HG03565 (cell line): ENCODE data around the gene PLCB1.
"Not testable (repeated sequence)": the region's sequence is repeated elsewhere in the genome, so short reads cannot be mapped to it uniquely, and the experiment has no call there.

Source experiments
- ATAC-seq: cut with Tn5 transposase; IDR thresholded peaks from one replicate; pipeline ENCODE4 v1.9.1; 2021; ENCODE audit warnings: mild to moderate bottlenecking, moderate library complexity; ENCODE audit not compliant: unreplicated experiment

Gene PLCB1

DNA sequence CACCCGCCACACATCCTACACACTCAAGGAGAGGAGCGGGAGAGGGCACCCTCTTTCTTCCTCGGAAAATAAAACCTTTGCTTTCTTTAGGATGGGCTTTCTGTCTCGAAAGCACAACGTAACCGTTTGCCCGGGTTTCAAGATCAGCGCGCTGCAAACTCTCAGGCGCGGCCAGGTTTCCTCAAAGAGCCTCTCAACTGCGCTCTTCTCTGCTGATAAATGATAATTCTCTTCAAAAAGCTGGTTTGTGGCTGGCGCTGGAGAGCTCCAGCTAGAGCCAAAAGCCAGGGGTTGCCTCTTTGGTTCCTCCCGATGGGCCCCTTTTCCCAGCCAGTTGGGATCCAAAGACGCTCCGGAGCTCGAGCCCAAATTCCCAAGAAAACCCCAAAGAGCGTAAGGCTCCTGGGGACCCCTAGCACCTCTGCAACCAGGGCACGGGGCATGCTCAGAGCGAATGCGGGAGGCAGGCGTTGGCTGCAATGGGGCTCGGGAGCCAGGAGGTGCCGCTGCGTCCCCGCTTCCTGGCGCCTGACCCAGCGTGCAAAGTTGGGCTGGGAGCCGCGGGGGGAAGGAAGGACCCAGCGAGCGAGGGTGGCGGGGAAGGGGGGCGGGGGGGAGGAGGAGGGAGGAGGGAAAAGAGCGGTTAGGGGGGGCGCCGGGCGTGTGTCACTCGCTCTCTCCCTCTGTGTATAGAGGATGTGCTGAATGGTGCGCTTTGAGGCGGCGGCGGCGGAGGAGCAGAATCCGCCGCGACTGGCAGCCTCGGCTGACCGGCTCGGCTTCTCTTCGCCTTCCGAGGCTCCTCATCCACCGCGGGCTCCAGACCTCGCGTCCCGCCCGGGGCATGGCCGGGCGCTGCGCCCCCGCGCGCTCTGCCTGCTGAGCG lies at the start of gene PLCB1:
Gene PLCB1 (plus strand): TSS at position 669 of the 886 bp plus-strand sequence. CDS start 386 bp downstream, outside the sequence.
- peak; percentile 66 for ATAC-seq

- no peak for ATAC-seq
These were observed 49.1 kb upstream of the PLCB1 start for GRCh38 chr20:8082989-8083388.

DNA sequence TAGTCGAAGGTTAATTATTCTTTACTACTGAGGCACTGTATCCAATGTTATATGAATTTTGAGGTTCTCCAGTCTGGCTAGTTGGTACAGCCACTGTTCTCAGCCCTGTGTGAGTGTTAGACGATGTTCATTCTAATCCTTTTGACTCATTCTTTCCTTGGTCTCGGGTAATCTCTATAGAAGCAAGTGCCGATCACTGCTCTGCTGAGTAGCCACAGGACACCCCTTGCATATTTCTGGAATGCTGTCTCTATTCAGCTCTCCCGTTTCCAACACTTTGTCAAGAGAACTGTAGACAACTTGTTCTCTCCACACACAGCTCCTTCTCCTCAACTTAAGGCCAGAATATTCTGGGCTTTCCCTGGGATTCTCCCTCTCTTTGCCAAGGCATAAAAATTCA lies 42.4 kb upstream of the PLCB1 start:
- ATAC-seq = no peak

DNA sequence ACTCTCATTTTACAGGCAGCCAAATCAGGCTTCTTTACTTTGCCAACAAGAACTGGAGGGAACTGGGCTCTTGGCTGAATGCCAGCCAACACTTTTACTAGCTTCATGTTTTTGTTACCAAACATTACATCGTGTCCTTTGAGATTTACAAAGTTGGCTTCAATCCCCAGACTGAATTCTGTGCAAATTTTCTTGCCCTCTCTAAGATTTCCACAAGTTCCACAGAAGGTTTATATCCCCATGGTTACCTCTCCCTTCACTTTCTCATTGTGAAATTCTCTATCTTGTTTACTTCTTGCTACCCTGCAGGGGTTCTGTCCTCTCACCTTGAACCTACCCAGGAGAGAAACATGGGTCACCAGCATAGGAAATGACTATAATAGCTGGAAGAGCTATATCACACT lies 37.6 kb upstream of the PLCB1 start:
- no peak for ATAC-seq

DNA sequence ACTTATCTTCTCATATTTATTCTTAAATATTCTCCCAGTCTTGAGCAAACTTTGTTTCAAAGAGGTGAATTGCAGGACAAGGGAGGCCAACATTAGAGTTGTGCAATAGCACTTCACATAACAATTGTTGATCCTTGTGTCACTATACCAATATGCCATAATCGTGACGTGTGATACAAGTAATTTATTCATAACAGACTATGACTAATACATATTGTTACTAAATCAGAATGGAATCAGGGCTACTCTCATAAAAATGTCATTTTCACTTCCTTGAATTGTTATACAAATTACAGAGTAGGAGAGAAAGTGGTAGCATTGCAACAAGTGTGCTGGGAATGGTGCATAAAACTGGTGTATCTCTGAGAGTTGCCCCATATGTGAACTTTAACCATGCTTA lies 37.2 kb upstream of the PLCB1 start:
- ATAC-seq = no peak

- no peak for ATAC-seq
These were observed 36.2 kb upstream of the PLCB1 start for GRCh38 chr20:8095648-8096572.

- no peak for ATAC-seq
These were observed 34.8 kb upstream of the PLCB1 start for GRCh38 chr20:8097307-8097706.

- no peak for ATAC-seq
These were observed 27.8 kb upstream of the PLCB1 start for GRCh38 chr20:8104252-8104651.

GRCh38 chr20:8114612-8115011 lies 17.5 kb upstream of the PLCB1 start:
- not testable (repeated sequence) for ATAC-seq

GRCh38 chr20:8115436-8115835 lies 16.6 kb upstream of the PLCB1 start:
- ATAC-seq = no peak

GRCh38 chr20:8116067-8116811 lies 15.8 kb upstream of the PLCB1 start:
- ATAC-seq = no peak

DNA sequence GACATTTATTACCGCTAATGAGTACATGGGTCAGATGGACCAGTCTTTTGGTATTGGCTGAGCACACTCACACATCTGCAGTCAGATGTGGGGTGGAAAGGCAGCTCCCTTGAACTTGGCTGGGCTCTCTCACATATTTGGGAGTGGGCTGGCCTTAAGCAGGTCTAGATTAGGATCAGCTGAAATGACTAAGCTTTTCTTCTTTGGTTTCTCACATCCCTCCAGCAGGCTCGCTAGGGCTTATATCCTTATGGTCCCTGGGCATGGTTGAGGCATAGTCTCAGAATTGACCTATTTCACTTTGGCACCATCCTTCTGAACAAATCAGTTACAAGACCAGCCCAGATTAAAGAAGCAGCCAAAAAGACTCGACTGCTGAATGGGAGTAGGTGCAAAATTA lies 14.4 kb upstream of the PLCB1 start:
- ATAC-seq = no peak

GRCh38 chr20:8118039-8118438 lies 14.0 kb upstream of the PLCB1 start:
- ATAC-seq = no peak

DNA sequence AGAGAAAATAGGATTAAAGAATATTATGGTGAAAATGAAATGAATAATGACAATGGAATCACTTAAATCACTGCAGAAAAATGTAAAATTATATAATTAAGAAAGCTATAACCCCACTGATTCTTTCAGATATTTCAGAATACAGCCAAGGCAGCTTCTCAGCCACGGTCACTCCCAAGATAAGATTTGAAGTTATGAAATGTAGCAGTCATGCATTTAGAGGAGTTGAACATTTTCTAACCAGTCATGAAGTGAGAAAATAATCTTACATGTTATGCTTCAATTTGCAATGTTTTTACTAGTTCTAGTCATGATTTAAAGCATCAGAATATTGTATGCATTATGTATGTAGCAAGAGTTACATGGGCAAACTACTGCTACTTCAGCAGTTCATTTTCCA lies 13.3 kb upstream of the PLCB1 start:
- ATAC-seq = no peak

GRCh38 chr20:8121666-8122065 lies 10.4 kb upstream of the PLCB1 start:
- ATAC-seq = no peak

GRCh38 chr20:8124639-8125038 lies 7.4 kb upstream of the PLCB1 start:
- ATAC-seq = no peak

DNA sequence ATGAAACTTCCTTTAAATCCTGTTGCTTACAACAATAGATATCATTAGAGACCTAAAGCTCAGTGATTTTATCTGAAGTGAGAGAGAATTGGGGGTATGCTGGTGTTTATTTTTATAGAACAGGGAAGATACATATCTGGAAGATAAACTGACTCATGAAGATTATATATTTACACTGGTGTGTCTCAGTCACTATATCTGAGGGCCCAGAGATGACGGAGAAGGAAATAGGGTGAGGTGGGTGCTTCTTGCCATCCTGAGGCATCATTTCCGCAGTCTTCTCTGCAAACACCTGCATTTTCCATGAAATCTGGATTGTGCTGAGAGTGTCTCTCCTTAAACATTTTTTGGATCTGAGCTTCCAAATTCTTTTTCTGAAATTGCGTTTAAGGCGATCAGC lies 5.9 kb upstream of the PLCB1 start:
- no peak for ATAC-seq

GRCh38 chr20:8126841-8127378 lies 5.2 kb upstream of the PLCB1 start:
- no peak for ATAC-seq

DNA sequence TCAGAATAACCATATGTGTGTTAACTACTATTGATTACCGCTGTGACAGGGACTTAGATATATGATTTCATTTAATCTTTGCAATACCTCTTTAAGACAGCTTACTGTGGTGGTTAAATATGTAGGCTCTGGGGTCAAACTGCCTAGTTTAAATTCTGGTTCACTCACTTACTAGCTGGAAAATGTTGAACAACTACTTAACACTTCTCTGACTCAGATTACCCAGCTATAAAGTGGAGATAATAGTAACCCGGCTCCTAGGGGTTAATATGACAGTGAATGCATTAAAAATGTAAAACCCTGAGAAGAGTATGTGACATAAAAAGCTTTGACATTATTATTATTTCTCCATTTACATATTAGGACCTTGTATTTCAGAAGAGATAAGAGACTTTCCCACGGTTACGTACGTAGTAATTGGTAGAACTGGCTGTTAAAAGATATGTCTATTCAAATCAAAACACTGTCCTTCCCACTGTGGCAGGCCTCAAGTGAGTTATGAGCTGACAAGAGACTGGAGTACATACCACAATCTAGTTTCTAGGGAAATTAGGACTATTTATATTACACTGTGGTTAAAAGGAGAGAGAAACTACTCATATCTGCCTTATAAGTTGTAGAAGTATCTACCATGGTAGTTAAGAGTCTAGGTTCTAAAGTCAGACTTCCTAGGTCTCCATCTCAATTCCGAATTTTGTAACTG lies 4.4 kb upstream of the PLCB1 start:
- peak; percentile 90 for ATAC-seq
